ENCODE measurements around the gene GALNT2. TPM values are rescaled to one million over a fixed set of nuclear protein-coding genes. Genes with fewer than 3 reads are reported as not detected.

The GALNT2 gene
- total and polyA plus RNA-seq, 2 donors (not counting 1 experiment from before 2014, with no cell fraction given) = 19.0 to 184 TPM

GRCh38 chr1:230173187-230173975, 106.3 kb downstream of the GALNT2 start:
- CTCF ChIA-PET = interaction anchor here (0.8 kb wide), 1 partner anchor 514 kb away, joined by 3 read pairs; no protein-coding TSS in a partner anchor

More at GRCh38 chr1:230173187-230173975, 106.3 kb downstream of the GALNT2 start:
- no peaks in the 10 kb centered on the region for H3K27me3 ChIP-seq (replicated peaks in 1 of 4; ENCODE audit: control extremely low read depth in 1 of 4, control insufficient read depth in 3 of 4, insufficient read depth in 4 of 4, low read length in 3 of 4)
- H3K4me1 ChIP-seq (ENCODE audit: control insufficient read depth in 2 of 2, insufficient read depth in 2 of 2, low read length in 2 of 2) = peaks cover 26 to 32% of the 10 kb centered on the region in 2 donors
- Mint-ChIP-seq H3K27me3 (no peaks in the 10 kb centered on the region), H3K27ac (no peak overlapping the region), H3K9me3 (ENCODE audit: insufficient read depth) (no peaks in the 10 kb centered on the region), H3K4me3 (no peak overlapping the region), H3K4me1 (peaks cover 60% of the 10 kb centered on the region)
- no peaks in the 10 kb centered on the region for H3K9me3 ChIP-seq (ENCODE audit: control extremely low read depth in 1 of 3, control insufficient read depth in 2 of 3, insufficient read depth in 1 of 3, low read length in 2 of 3)
- H3K36me3 ChIP-seq (replicated peaks in 1 of 2; ENCODE audit: control extremely low read depth in 1 of 2, control insufficient read depth in 1 of 2, extremely low read depth in 1 of 2, insufficient read depth in 2 of 2, low read length in 1 of 2) = no peaks in the 10 kb centered on the region
- no peak overlapping the region for H3K9ac ChIP-seq (ENCODE audit: low read length)
- ATAC-seq (ENCODE audit: low read depth) (no peak), DNase-seq (no peak)
- H3K27ac ChIP-seq (ENCODE audit: low read length in 2 of 2) = no peak overlapping the region
- no peak for TF ChIP-seq CTCF (IDR thresholded peaks at IDR 0.05)
- no peak for TF ChIP-seq EZH2 (IDR thresholded peaks at IDR 0.05; ENCODE audit: borderline replicate concordance, insufficient read depth, low read depth, low read length, poor library complexity, severe bottlenecking)
- peaks cover 62% of the 10 kb centered on the region for H3K79me2 ChIP-seq (ENCODE audit: control insufficient read depth, insufficient read depth, low read length)
- WGBS (ENCODE audit: insufficient coverage) = 95% methylated on average over 9 of the region's 11 CpGs
- H4K20me1 ChIP-seq (ENCODE audit: control insufficient read depth, insufficient read depth, low read length, poor library complexity, severe bottlenecking) = no peaks in the 10 kb centered on the region
- H3K4me3 ChIP-seq (ENCODE audit: control extremely low read depth in 1 of 5, extremely low read depth in 1 of 5, insufficient read depth in 1 of 5, low read depth in 2 of 5, low read length in 4 of 5) = no peak overlapping the region
- intact Hi-C loops (cut with micrococcal nuclease) = no loop called here
- H2AFZ ChIP-seq (ENCODE audit: insufficient read depth, low read depth, low read length, poor library complexity, severe bottlenecking) = no peak overlapping the region
- no peak overlapping the region for H3K4me2 ChIP-seq (replicated peaks; ENCODE audit: low read depth, low read length, poor library complexity, severe bottlenecking)
- POLR2A ChIA-PET = no interaction called here
